HG03565 (cell line): Measurements from ENCODE around the gene ANKRD33B.
"Not testable (repeated sequence)": the region's sequence is repeated elsewhere in the genome, so short reads cannot be mapped to it uniquely, and the experiment has no call there.

Experiments used
- ATAC-seq: cut with Tn5 transposase; IDR thresholded peaks from one replicate; pipeline ENCODE4 v1.9.1; 2021; ENCODE audit warnings: mild to moderate bottlenecking, moderate library complexity; ENCODE audit not compliant: unreplicated experiment

Gene ANKRD33B

DNA sequence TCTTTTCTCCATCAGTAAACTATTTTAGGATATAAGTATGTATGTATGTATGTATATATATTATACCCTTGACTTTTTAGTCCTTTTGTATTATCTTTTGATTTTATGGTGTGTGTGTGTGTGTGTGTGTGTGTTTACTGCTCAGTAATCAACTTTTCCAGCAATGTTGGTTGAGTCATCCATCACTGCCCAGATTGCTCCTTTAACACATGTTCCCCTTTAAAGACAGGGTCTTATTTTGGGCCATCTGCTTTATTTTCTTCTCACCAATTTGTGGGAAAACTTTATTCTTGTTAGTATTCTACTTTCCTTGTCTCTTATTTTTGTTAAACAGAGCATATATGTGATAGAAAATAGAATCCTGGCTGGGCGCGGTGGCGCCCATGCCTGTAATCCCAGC, 28.1 kb downstream of the ANKRD33B start:
- no peak for ATAC-seq

- ATAC-seq, result peak; percentile 34
These were observed 28.7 kb downstream of the ANKRD33B start for GRCh38 chr5:10592601-10593000.

DNA sequence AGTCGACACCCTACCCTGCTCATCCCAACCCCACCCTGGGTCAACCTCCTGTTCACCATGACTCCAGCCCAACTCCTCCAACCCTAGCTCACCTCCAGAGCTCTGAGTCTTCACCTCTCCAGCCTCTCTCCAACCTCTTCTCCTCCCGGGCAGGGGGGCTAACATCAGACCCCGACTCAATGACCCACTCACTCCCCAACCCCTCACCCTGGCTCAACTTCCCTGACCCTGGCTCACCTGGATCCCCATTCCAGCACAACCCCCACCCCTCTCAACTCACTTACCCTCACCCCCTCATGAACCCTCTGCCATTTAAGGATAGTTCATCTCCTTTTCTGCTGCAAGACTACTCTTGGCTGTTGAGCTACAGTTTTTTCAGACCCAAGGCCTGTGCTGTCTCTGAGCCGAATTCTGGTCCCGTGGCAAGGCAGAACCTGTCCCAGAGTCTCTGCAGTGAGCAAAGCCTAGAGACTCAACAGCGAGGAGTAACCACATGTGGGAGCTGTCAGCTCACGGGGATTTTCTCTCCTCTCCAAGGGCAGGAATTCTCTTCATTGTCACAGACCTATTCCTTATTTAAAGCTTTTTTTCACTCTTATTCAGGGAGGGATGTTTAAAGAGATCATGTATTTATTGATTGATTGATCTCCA, 29.8 kb downstream of the ANKRD33B start:
- no peak for ATAC-seq

DNA sequence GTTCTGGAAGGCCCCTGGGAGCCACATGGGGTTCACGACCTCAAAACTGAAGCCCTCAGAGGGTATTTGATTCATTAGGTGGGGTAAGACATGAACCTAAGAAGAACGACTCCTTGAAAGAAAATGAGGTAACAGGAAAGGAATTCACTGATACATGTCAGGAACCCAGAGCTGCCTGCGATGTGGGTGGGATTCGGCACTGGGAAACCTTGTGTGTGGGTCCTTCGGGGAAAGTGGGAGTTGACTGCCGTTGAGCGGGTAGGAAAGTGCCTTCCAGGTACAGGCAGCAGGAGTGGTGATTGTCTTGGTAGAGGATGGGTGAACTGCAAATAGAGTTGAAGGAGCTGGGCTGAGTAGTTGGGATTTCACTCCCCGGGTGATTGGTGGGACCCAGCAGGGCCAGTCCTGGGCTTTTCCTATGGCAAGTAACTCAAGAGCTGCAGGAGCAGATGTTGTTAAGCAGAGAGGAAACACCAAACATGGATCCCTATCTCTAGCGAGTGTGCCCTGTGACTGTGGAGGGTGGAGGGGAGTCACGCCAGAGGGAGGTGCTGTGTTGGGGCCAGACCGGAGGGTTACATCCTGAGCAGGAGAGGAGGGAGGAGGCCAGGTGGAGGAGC, 30.8 kb downstream of the ANKRD33B start:
- ATAC-seq, result no peak

DNA sequence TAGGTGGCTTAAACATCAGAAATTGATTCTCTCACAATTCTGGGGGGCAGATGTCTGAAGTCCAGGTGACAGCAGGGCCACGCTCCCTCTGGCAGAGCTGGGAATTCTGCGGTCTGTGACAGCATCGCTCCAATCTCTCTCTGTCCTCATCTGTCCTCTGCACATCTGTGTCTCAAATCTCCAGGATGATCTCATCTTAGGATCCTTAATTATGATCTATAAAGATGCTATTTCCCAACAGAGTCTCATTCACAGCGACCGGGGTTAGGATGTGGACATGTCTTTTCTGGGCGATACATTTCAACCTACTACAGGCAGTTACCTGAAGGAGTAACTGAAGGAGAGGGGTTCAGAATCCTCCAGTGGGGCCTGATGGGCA, 31.4 kb downstream of the ANKRD33B start:
- no peak for ATAC-seq

DNA sequence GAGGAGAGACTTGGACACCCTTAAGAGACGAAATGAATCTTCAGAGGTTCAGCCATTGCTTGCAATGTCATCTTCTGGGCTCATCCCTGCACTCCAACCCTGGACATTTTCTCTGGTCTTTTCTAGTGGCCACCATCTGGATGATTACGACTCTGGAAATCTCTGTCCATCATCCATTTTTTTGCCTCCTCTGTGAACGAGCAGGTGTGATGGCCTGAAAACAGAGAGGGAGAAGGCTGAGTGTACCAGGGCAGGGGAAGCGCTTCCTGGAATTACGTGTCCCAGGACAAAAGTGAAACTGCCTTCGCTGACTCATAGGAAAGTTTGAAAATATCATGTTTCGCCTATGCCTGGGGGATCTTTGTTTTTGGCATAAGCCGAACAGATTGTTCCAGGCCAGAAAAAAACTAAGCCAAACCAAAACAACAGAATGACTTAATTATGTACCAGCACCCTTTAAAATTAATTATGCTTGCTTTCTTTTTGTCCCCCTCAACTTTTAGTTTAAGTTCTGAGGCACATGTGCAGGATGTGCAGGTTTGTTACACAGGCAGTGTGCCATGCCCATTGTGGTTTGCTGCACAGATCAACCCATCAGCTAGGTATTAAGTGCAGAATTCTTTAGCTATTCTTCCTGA, 31.9 kb downstream of the ANKRD33B start:
- ATAC-seq, result peak; percentile 33

- ATAC-seq, result no peak
These were observed 32.4 kb downstream of the ANKRD33B start for GRCh38 chr5:10596310-10596703.

GRCh38 chr5:10596886-10597451, 33.1 kb downstream of the ANKRD33B start:
- no peak for ATAC-seq

DNA sequence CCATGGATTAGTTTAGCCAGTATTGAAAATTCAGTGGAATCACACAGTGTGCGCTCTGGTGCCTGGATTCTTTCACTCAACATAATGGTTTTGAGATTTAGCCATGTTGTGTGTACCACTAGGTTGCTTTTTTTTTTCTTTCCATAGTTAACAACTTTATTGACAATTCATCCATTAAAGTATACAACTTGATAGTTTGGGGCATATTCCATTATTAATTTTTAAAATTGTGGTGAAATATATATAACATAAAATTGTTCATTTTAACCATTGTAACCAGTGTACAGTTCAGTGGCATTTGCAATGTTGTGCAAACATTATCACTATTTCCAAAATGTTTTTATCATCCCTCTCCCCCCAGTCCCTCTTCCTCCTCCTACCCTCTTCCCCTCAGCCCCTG, 35.2 kb downstream of the ANKRD33B start:
- ATAC-seq, result no peak

- ATAC-seq, result no peak
These were observed 36.0 kb downstream of the ANKRD33B start for GRCh38 chr5:10599862-10600284.

GRCh38 chr5:10600626-10601245, 36.9 kb downstream of the ANKRD33B start:
- ATAC-seq, result peak; percentile 55

DNA sequence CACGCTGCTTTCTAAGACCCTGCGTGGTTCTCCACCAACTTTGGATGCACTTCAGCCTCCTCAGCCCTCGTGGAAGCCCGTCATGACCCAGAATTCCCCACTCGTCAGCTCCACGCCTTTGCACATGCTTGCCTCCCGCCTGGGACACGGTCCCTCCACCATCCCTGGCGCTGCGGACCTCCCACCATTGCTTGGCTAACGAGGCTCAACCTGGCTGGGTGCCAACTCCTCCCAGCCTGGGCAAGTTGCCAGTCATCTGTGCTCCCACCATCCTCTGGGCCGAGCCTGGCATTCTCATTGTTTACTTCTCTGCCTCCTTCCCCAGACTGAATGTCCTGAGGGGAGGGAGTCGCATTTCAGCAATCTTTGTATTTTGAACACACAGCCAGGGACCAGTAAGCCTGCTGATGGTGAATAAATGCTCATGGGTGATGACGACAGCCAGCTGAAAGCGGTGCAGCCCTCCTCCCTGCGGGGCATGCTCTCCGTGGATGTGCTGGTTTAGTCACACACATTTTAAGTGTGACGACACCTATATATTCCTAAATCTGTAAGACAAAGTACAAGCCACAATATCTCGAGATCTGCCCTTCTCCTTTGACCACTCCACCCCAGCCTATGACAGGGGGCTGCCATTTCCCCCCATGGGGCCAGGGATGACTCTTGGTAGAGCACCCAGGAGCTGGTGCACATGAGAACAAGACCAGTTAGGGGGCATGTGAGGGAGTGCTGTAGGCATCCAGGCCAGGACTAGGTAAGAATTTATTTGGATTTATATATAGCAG, 37.6 kb downstream of the ANKRD33B start:
- ATAC-seq, result peak; percentile 30

GRCh38 chr5:10602031-10602806, 38.3 kb downstream of the ANKRD33B start:
- ATAC-seq, result no peak

DNA sequence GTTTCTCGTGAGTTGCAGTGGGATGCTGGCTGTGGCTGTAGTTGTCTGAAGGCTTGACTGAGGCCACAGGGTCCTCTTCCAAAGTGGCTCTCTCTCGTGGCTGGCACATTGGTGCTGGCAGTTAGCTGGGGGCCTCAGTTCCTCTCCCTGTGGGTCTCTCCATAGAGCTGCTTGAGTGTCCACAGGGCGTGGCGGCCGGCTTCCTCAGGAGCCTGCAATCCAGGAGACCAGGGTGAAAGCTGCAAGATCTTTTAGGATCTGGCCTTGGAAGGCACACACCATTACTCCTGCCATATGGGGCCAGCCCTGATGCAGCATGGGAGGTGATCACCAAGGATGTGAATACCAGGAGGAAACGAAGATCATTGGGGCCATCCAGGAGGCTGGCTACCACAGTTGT, 41.1 kb downstream of the ANKRD33B start:
- no peak for ATAC-seq

GRCh38 chr5:10606632-10607022, 42.8 kb downstream of the ANKRD33B start:
- not testable (repeated sequence) for ATAC-seq

- peak; percentile 83 for ATAC-seq
These were observed 43.3 kb downstream of the ANKRD33B start for GRCh38 chr5:10607023-10607665.

DNA sequence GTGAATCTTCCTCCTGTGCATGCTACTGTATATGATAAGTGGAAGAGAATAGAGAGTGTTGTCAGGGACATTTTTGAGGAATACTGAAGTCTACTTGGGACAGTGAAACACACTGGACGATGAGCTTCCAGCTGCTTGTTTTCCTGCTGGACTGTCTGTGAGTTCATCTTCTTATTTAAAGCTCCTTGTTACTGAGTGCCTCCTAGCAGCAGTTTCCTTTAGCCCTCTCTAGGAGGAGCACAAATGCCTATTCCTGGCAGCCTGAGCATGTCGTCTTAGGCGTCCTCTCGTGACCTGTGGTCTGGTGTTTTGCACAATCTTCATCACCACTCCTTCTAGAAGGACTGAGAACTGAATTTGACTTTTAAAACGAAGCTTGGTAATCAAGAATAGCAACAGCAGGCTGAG, 43.8 kb downstream of the ANKRD33B start:
- peak; percentile 45 for ATAC-seq

- not testable (repeated sequence) for ATAC-seq
These were observed 44.2 kb downstream of the ANKRD33B start for GRCh38 chr5:10608081-10608480.

DNA sequence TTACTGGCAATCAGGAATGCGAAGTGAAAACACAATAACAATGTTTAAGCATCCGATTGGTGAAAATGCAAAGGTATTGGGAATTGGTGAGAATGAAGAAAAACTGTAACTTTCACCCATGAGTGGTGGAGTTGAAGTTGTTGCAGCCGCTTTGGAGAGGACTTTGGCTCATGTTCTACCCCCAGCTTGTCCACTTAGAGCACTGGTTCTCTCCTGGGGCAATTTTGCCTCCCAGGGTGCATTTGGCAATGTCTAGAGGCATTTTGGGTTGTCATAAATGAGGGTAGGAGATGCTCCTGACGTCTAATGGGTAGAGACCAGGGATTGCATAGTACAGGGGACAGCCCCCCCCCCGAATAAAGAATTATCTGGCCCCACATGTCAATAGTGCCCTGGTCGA, 46.2 kb downstream of the ANKRD33B start:
- no peak for ATAC-seq

- ATAC-seq, result no peak
These were observed 47.4 kb downstream of the ANKRD33B start for GRCh38 chr5:10611290-10611689.
